Measurements from ENCODE around the gene ZNF618.
"Not testable (repeated sequence)": the region's sequence is repeated elsewhere in the genome, so short reads cannot be mapped to it uniquely, and the experiment has no call there.

ZNF618 gene

GRCh38 chr9:114031948-114032840 lies 156.1 kb downstream of the ZNF618 start:
- in situ Hi-C loops (cut with HindIII; ENCODE audit: low sequenced_read_pairs) = no loop called here

GRCh38 chr9:114033397-114034103 lies 157.4 kb downstream of the ZNF618 start:
- in situ Hi-C loops (cut with HindIII; ENCODE audit: low sequenced_read_pairs) = no loop called here

- in situ Hi-C loops (cut with HindIII; ENCODE audit: low sequenced_read_pairs) = no loop called here
These were observed 158.1 kb downstream of the ZNF618 start for GRCh38 chr9:114034196-114034595.

DNA sequence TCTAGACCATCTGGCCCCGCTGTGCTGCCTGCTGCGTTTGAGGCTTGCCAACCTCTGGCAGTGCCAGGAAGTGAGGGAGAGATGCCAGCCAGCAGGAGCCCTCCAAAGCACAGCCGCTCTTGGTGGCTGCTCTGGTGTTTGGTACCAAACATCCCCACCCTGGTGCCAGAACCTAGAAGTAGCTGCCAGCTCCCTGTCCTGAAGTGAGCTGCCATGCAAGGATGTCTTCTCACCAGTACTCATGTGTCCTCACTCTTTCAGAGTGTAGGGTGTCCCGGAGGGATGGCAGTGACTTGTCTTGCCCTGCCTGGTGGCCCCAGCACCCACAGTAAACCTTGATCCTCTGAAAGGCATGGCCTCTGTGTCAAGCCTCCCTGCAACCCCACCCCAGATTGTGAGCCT lies 158.6 kb downstream of the ZNF618 start:
- in situ Hi-C loops (cut with HindIII; ENCODE audit: low sequenced_read_pairs) = no loop called here

- in situ Hi-C loops (cut with HindIII; ENCODE audit: low sequenced_read_pairs) = no loop called here
These were observed 159.2 kb downstream of the ZNF618 start for GRCh38 chr9:114035221-114035844.

DNA sequence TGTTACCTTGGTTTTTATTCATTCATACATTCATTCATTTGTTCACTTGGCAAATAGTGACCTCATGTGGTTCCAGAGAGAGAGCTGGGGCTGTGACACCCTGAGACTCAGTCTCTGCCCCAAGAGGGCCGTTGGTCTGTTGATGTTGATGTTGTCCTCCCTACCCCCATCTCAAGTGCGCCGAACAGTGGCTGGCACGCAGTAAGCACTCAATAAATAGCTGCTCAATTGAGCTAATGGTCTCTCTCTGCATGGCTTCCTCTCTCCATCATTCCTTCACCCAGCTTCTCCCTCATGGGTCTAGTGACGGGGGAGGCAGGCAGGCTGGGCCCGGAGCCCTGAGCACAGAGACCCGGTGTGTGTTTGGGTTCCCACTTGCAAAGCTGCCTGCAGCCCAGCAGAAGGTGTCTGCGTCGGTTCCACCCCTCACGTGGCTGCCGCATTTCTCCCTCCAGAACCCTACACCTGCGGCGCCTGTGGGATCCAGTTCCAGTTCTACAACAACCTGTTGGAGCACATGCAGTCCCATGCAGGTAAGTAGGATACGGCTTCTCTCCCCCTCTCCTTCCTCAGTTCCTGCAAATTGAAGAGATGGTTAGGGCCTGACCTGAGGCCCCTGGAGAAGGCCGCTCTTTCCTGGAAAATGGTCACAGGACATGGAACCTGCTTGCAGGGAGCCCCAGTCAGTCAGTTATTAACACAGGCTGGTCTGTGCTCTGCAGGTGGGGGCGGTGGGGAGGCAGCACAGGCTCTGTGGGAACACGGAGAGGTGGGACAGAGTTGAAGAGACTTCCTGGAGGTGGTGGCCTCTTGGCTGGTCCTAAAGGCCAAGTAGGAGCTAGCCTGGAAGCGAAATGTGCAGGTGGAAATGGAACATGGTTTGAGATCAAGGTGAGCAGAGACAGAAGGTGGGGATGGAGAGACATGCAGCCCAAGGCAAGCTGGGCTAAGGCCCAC lies 160.0 kb downstream of the ZNF618 start:
- in situ Hi-C loops (cut with HindIII; ENCODE audit: low sequenced_read_pairs) = no loop called here

DNA sequence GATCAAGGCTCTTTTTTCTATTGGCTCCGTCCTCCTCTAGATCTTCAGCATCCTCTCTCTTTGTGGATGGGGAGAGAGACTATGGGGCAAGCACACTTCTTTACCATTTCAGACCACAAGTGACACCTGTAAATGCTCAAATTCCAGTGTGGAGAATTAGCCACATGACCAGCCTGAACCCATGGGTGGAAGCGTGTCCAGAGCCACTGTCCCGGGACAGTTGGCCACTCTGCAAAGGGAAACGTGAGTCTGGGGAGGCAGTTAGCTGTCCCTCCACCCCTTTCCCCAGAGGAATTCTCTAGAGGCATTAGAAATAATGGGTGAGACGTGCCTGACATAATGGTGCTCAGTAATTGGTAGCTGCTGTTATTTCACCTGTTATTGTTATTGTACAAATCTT lies 161.1 kb downstream of the ZNF618 start:
- in situ Hi-C loops (cut with HindIII; ENCODE audit: low sequenced_read_pairs) = no loop called here

DNA sequence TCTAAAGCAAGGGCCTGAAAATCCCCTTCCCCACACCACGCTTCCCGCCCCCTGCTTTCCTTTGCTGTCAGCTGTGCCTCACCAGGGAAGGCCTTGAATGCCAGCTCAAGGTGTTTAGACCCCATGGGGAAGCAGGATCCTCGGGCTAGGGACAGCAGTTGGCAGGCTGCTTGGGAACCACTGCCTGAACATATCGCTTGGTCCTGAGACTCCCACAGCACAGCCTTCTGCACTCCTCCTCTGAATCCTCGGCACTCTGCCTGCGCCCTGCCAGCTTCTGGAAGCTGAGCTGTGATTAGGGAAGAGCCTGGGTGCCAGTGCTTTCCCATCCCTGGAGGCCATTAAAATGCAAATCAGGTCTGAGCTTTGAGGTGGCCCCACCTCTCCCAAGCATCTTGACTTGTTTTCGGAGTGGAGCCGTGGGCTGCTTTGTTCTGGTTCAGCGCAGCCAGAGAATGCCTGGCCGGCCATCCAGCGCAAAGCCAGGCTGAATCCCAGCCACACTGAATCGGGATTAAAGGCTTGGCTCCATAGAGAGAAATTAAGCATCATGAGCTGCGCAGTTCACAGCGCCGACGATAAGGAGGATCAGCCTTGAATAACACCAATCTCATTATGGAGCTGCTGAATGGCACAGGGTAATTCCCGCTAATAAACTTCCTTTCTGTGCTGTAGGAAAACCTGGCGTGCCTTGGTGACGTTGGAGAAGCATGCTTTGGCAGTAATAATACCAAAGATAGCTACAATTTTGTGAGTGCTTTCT lies 162.0 kb downstream of the ZNF618 start:
- in situ Hi-C loops (cut with HindIII; ENCODE audit: low sequenced_read_pairs) = no loop called here

DNA sequence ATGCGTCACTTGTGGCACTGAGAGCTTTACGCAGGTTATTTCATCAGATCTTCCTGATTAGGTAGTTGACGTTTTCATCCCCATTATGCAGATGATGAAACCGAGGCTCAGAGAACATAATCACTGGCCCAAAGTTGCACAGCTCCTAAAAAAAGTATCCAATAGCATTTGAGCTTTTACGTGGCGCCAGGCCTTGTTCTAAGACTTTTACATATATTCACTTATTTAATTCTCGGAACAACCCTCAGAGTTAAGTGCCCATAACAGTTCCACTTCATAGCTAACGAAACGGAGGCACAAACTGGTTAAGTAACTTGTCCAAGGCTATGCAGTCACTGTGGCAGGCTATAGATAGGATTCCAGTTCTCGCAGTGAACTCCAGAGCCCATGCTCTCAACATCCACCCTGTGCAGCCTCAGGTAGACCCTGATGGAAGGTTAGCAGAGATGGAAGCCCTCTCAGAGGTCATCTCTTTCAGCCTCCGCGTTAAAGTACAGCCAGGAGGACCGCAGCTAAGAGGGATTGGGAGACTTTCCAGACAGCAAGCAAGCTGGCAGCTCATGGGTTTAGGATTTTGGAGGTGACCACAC lies 162.7 kb downstream of the ZNF618 start:
- in situ Hi-C loops (cut with HindIII; ENCODE audit: low sequenced_read_pairs) = no loop called here

GRCh38 chr9:114039484-114039883 lies 163.4 kb downstream of the ZNF618 start:
- in situ Hi-C loops (cut with HindIII; ENCODE audit: low sequenced_read_pairs) = no loop called here

DNA sequence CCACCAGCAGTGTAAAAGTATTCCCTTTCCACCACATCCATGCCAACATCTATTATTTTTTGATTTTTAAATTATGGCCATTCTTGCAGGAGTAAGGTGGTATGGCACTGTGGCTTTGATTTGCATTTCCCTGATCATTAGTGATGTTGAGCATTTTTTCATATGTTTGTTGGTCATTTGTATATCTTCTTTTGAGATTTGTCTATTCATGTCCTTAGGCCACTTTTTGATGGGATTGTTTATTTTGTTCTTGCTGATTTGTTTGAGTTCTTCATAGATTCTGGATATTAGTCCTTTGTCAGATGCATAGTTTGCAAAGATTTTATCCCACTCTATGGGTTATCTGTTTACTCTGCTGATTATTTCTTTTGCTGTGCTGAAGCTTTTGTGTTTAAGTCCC lies 167.6 kb downstream of the ZNF618 start:
- in situ Hi-C loops (cut with HindIII; ENCODE audit: low sequenced_read_pairs) = not testable (repeated sequence)

DNA sequence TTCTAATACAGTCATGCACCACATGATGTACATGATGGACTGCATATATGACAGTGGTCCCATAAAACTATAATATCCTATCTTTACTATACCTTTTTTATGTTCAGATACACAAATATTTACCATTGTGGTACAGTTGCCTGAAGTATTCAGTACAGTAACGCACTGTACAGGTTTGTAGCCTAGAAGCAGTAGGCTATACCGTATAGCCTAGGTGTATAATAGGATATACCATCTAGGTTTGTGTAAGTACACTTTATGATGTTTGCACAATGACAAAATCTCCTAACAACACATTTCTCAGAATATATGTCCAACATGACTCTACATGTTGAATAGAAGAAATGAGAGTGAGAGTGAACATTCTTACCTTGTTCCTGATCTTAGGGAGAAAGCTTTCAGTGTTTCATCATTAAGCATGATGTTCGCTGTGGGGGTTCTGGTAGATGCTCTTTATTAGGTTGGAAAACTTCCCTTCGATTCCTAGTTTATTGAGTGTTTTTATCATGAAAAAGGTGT lies 170.2 kb downstream of the ZNF618 start:
- in situ Hi-C loops (cut with HindIII; ENCODE audit: low sequenced_read_pairs) = no loop called here

DNA sequence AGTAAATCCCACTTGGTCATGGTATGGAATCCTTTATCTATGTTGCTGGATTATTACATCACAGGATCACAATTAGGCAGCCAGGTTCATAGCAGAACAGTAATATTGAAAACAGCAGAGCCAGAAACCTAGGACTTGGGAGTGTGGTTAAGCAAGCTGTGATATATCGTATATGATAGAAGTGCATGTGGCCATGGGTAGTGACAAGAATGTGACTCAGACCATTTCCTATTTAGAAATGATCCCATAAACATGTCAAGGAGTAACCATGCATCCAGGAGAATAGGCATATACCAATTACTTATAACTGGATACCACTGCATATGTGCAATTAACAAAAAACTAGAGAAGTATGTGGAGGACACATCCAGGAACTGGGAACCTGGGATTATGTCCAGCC lies 170.8 kb downstream of the ZNF618 start:
- in situ Hi-C loops (cut with HindIII; ENCODE audit: low sequenced_read_pairs) = no loop called here

DNA sequence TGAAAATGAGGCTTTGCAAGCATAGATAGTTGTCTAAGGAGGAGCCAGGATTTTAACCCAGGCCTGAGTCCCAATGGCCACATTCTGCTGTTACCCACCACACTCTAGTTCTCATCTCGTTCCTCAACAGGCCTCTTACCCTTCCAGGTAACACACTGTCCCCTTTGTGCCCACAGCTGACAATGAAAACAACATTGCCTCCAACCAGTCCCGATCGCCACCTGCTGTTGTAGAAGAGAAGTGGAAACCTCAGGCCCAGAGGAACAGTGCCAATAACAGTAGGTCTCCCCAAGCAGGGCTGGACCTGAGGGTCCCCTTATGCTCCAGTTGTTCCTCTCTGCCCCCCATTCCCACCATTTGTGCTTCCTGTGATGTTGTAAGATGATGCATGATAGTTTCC lies 171.6 kb downstream of the ZNF618 start:
- in situ Hi-C loops (cut with HindIII; ENCODE audit: low sequenced_read_pairs) = no loop called here

DNA sequence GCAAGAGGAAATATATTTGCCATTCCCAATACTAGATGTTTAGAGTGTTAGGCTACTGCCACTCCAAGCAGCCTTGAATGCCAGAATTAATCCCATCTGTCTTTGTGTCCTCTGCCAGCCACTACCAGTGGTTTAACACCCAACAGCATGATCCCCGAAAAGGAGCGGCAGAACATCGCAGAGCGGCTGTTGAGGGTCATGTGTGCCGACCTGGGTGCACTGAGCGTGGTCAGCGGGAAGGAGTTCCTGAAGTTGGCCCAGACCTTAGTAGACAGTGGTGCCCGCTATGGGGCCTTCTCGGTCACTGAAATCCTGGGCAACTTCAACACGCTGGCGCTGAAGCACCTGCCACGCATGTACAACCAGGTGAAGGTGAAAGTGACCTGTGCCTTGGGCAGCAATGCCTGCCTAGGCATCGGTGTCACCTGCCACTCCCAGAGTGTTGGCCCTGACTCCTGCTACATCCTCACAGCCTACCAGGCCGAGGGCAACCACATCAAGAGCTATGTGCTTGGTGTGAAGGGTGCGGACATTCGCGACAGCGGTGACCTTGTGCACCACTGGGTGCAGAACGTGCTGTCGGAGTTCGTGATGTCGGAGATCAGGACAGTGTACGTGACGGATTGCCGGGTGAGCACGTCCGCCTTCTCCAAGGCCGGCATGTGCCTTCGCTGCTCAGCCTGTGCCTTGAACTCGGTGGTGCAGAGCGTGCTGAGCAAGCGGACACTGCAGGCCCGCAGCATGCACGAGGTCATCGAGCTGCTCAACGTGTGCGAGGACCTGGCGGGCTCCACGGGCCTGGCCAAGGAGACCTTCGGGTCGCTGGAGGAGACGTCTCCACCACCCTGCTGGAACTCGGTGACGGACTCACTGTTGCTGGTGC lies 172.7 kb downstream of the ZNF618 start:
- in situ Hi-C loops (cut with HindIII; ENCODE audit: low sequenced_read_pairs) = no loop called here

DNA sequence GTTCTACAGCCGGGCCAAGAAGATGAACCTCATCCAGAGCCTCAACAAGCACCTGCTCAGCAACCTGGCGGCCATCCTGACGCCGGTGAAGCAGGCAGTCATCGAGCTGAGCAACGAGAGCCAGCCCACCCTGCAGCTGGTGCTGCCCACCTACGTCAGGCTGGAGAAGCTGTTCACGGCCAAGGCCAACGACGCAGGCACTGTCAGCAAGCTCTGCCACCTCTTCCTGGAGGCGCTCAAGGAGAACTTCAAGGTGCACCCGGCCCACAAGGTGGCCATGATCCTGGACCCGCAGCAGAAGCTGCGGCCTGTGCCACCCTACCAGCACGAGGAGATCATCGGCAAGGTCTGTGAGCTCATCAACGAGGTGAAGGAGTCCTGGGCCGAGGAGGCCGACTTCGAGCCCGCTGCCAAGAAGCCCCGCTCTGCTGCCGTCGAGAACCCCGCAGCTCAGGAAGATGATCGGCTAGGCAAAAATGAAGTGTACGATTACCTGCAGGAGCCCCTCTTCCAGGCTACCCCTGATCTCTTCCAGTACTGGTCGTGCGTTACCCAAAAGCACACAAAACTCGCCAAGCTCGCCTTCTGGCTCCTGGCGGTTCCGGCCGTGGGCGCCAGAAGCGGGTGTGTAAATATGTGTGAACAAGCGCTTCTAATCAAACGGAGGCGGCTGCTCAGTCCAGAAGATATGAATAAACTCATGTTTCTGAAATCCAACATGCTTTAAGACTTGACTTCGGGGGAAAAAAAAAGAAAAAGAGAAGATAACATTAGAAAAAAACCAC lies 173.5 kb downstream of the ZNF618 start:
- in situ Hi-C loops (cut with HindIII; ENCODE audit: low sequenced_read_pairs) = no loop called here

DNA sequence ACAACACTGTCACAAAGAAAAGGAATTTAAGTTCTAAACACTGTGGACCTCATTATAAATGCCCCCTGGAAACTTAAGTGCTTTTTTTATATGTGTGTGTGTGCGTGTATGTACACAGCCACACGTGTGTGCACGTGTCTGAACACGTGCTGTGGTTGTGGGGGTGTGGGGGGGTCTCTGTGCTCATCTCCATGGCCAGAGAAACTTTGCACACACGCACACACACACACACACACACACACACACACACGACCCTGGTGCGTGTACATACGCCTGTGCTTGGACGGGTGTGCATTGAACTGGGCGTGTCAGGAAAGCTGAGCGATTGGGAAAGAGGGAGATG lies 174.1 kb downstream of the ZNF618 start:
- in situ Hi-C loops (cut with HindIII; ENCODE audit: low sequenced_read_pairs) = no loop called here

DNA sequence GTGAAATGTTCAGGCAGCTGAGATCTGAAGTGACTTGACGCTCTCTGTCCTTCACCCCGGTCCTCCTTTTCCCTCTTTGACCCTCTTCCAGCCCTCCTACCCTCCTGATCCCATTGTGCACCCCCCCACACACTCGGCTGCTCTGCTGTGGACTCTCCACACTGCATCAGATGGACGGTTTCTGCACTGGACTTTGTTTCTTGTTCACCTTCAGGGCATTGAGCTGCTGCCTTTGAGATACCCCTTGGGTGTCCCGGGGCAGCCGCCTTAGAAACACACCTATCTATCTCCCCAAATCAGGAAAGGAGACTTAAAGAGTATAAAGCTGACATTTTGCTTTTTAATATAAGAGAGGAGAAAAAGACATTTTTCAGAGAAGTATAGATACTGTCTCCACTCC lies 174.5 kb downstream of the ZNF618 start:
- in situ Hi-C loops (cut with HindIII; ENCODE audit: low sequenced_read_pairs) = no loop called here

Data from endothelial cell of hepatic sinusoid (primary cell).